NT2/D1 (cell line): ENCODE measurements around the gene ZNF266.

Experiments
- DNase-seq: peaks from one replicate; pipeline ENCODE4 v3.0.0-alpha.2; 2011; ENCODE audit warnings: low read depth, low spot score
- H3K27me3 ChIP-seq: 2 replicates; pipeline ENCODE4 v1.6.0; 2011; ENCODE audit warnings: mild to moderate bottlenecking; ENCODE audit not compliant: insufficient read length, insufficient read depth
- H3K36me3 ChIP-seq: 2 replicates; pipeline ENCODE4 v1.6.1; 2011; ENCODE audit warnings: mild to moderate bottlenecking, low read length, mixed read lengths; ENCODE audit not compliant: insufficient read depth, insufficient read length
- H3K4me1 ChIP-seq: 2 replicates; pipeline ENCODE4 v1.5.1; 2011; ENCODE audit not compliant: insufficient read depth, insufficient read length
- H3K4me3 ChIP-seq: 2 replicates; pipeline ENCODE4 v1.5.1; 2011; ENCODE audit warnings: low read depth; ENCODE audit not compliant: insufficient read length
- H3K9ac ChIP-seq: 2 replicates; pipeline ENCODE4 v1.6.0; 2011; ENCODE audit warnings: low read depth; ENCODE audit not compliant: insufficient read length
- H3K9me3 ChIP-seq: 2 replicates; pipeline ENCODE4 v1.5.1; 2011; ENCODE audit warnings: mild to moderate bottlenecking, low read length; ENCODE audit not compliant: insufficient read depth
- SUZ12 ChIP-seq: IDR thresholded peaks from 2 replicates; pipeline ENCODE4 v1.6.1; 2011; ENCODE audit not compliant: insufficient read length, insufficient read depth; ENCODE audit errors: extremely low read depth
- YY1 ChIP-seq: IDR thresholded peaks from 2 replicates; pipeline ENCODE4 v1.6.1; 2011; ENCODE audit not compliant: insufficient read length, insufficient read depth
- ZNF274 ChIP-seq: IDR thresholded peaks from 2 replicates; pipeline ENCODE4 v1.6.1; 2011; ENCODE audit warnings: mild to moderate bottlenecking, low read depth, low read length

Gene ZNF266

GRCh38 chr19:9445037-9445436 is 9.7 kb upstream of the ZNF266 start:
- no peak for TF ChIP-seq YY1
- no peak for TF ChIP-seq ZNF274
- TF ChIP-seq SUZ12, result no peak
- H3K9me3 ChIP-seq, result peaks cover 56% of the 10 kb centered on the region

GRCh38 chr19:9436358-9436757 is 985 bp upstream of the ZNF266 start:
- Histone ChIP-seq H3K4me3 (peak overlapping the region; percentile 85), H3K9ac (peak overlapping the region; percentile 98), H3K27me3 (no peaks in the 10 kb centered on the region), H3K9me3 (no peaks in the 10 kb centered on the region), H3K4me1 (no peaks in the 10 kb centered on the region), H3K36me3 (peaks cover 38% of the 10 kb centered on the region)
- no peak for TF ChIP-seq ZNF274
- no peak for TF ChIP-seq SUZ12
- TF ChIP-seq YY1, result no peak
- no peak for DNase-seq

More at GRCh38 chr19:9445037-9445436, 9.7 kb upstream of the ZNF266 start:
- Histone ChIP-seq H3K4me1 (no peaks in the 10 kb centered on the region), H3K9ac (no peak overlapping the region), H3K27me3 (no peaks in the 10 kb centered on the region), H3K36me3 (peaks cover 7% of the 10 kb centered on the region), H3K4me3 (no peak overlapping the region)
- DNase-seq, result no peak

- peak; percentile 51 for DNase-seq
- Histone ChIP-seq H3K4me3 (no peak overlapping the region), H3K4me1 (no peaks in the 10 kb centered on the region), H3K27me3 (no peaks in the 10 kb centered on the region), H3K9ac (no peak overlapping the region), H3K36me3 (peaks cover 59% of the 10 kb centered on the region), H3K9me3 (no peaks in the 10 kb centered on the region)
- TF ChIP-seq YY1 (no peak), ZNF274 (no peak), SUZ12 (no peak)
Measured at GRCh38 chr19:9431475-9431874, 3.9 kb downstream of the ZNF266 start.

GRCh38 chr19:9430444-9430843 is 4.9 kb downstream of the ZNF266 start:
- Histone ChIP-seq H3K9me3 (no peaks in the 10 kb centered on the region), H3K4me3 (no peak overlapping the region), H3K27me3 (no peaks in the 10 kb centered on the region), H3K4me1 (no peaks in the 10 kb centered on the region), H3K36me3 (peaks cover 67% of the 10 kb centered on the region), H3K9ac (no peak overlapping the region)
- no peak for DNase-seq
- no peak for TF ChIP-seq SUZ12
- TF ChIP-seq ZNF274, result no peak
- no peak for TF ChIP-seq YY1

DNA sequence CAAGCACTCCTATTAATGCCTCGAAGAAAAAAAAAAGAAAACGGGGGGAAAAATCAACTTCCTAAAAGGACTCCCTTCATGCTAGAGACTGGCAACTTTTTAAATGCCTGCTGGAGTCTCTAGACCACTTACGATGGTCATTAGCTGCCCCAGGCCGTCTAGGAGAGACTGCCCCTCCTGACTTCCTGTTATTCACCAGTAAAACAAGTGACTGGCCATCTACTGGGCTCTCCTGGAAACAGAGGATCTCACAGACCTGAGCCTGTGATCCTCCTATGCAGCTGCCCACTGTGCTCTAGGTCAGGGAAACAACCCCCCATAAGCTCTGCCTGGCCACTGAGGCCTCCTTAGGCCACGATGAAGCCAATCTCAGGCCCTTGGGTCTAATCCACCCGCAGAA is 7.4 kb downstream of the ZNF266 start:
- DNase-seq, result no peak
- Histone ChIP-seq H3K4me3 (no peak overlapping the region), H3K4me1 (no peaks in the 10 kb centered on the region), H3K27me3 (no peaks in the 10 kb centered on the region), H3K9me3 (no peaks in the 10 kb centered on the region), H3K36me3 (peaks cover 77% of the 10 kb centered on the region), H3K9ac (no peak overlapping the region)
- TF ChIP-seq YY1 (no peak), SUZ12 (no peak), ZNF274 (no peak)

- Histone ChIP-seq H3K9me3 (peaks cover 50% of the 10 kb centered on the region), H3K4me1 (no peaks in the 10 kb centered on the region), H3K36me3 (peaks cover 66% of the 10 kb centered on the region), H3K27me3 (no peaks in the 10 kb centered on the region), H3K4me3 (no peak overlapping the region), H3K9ac (no peak overlapping the region)
- TF ChIP-seq YY1 (no peak), SUZ12 (no peak), ZNF274 (0 out of 2 replicates have a peak, but pooled peaks have one; percentile 21)
- no peak for DNase-seq
Measured at GRCh38 chr19:9413240-9413954, 22.0 kb downstream of the ZNF266 start.

- Histone ChIP-seq H3K36me3 (peaks cover 39% of the 10 kb centered on the region), H3K4me1 (no peaks in the 10 kb centered on the region), H3K27me3 (no peaks in the 10 kb centered on the region), H3K4me3 (peak overlapping the region; percentile 71), H3K9ac (peak overlapping the region; percentile 89), H3K9me3 (peaks cover 38% of the 10 kb centered on the region)
- TF ChIP-seq YY1, result no peak
- TF ChIP-seq SUZ12, result no peak
- TF ChIP-seq ZNF274, result no peak
- DNase-seq, result no peak
Measured at GRCh38 chr19:9407827-9408226, 27.5 kb downstream of the ZNF266 start.
